DMS114 treated with DMSO at 0.1 percent for 48 hours (cell line): Measurements from ENCODE around the gene PXK.
A peak's percentile ranks its signal among the peaks of the same experiment; 100 is the strongest.
"Not testable (repeated sequence)": the region's sequence is repeated elsewhere in the genome, so short reads cannot be mapped to it uniquely, and the experiment has no call there.

Source experiments
- DNase-seq: peaks from one replicate; lab custom pipeline; 2025; ENCODE audit not compliant: unreplicated experiment; lab: John Stamatoyannopoulos, UW

Gene PXK

DNA sequence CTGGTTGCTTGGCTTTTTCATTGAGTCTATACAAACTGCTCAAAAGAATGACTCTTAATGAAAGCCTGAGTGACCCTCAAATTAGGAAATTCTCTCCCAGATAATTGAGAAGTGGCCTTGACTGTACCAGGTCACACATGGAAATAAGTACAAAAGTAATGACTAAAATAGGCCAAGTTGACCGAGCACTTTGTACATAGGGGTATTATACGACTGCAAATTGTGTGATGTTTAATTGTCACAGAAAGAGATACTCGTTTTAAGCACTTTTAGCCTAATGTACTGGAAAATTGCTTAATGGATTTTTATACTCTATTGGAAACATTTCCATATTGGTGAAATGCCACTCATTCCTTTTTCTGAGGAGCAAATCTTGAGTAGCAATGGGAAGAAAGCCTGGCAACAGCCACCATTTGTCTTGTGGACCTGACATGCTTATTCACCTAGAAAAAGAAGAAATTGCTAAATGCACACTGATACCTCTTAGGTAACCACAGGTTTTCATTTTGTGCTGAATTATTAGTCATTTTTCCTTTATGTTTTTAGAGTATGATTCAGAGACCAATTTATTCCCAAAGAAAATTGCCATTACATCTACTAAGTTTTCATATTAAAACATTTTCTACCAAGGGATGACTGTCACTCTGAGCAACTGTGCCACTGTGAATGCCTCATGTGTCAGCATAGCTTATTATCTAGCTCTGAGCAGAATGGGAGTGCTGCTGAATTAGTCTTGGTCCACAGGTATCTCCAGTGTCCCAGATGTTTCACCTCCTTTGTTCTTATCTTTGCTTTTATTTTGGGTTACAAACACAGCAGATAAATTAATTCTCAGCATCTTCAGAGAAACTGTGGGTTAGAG, 8.9 kb upstream of the PXK start:
- DNase-seq: peak; percentile 79

DNA sequence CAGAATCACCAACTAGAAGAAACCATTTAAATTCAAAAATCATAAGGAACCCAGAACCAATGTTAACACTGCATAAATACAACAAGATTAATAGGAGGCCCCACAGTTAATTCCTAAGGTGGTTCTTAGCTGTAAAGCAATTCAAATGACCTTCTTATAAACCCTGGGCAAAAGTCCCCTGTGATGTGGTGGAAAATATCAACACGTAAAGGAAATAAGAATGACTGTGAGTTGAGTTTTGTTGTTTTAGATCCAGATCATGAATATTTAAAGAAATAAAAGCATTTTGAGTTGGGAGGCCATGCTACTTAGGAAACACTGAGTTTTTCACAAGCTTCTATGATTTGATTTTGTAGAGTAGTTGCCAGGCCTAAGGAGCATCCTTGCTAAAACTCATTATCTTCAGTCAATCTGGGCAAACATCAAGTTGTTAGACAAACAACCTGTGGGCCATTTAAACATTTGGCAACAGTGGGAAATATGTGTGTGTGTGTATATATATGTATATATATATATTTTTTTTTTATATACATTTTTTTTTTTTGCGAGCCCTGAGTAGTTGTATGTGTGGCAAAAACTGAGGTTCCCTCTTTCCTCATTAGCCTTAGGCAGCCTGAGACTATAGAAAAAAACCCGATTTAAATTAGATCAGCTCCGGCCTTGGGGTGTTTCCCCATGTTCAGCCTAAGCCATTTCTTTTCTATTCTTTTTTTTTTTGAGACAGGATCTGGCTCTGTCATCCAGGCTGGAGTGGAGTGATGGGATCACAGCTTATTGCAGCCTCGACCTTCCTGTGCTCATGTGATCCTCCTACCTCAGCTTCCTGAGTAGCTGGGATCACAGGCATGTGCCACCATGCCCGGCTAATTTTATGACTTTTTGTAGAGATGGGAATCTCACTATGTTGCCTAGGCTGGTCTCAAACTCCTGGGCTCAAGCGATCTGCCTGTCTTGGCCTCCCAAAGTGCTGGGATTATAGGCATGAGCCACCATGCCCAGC, 8.0 kb upstream of the PXK start:
- DNase-seq: no peak

- DNase-seq: no peak
Observed at GRCh38 chr3:58325525-58325992, 7.1 kb upstream of the PXK start.

DNA sequence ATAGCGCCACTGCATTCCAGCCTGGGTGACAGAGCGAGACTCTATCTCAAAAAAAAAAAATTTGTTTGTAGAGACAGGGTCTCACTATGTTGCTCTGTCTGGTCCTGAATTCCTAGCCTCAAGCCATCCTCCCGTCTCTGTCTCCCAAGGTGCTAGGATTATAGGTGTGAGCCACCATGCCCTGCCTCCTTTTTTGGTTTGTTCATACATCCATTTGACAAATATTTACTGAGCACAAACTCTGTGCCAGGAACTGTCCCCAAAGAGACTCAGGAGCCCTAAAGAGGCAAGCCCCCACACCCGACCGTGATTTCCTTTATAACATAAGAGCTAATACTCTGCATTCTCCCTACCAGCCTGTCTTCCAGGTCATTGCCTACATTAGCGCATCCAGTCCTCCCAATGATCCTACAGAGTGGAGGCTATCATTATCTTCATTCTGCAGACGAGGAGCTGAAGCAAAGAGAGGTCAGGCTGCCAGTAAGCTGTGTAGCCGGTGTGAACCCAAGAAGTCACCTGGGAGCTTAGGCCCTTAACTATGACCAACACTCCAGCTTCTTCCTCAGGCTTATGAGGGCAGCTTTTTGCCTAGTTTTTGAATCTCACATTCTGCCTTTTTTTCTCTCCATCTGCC, 6.3 kb upstream of the PXK start:
- DNase-seq: no peak

- no peak for DNase-seq
Observed at GRCh38 chr3:58329150-58329921, 3.4 kb upstream of the PXK start.

DNA sequence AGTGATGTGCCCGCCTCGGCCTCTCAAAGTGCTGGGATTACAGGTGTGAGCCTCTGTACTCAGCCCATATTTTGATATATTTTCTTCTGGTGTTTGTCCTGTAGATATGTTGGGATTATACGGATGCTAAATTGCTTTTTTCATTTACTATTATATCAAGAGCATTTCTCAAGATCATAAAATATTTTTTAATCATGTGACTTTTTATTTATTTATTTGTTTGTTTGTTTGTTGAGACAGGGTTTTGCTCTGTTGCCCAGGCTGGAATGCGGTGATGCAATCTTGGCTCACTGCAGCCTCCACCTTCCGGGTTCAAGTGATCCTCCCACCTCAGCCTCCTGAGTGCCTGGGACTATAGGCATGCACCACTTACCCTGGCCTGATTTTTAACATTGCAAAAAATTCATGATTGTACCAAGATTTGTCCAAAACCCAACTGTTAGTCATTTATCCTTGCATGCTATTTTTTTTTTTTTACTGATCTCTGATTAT, 2.7 kb upstream of the PXK start:
- DNase-seq: no peak

DNA sequence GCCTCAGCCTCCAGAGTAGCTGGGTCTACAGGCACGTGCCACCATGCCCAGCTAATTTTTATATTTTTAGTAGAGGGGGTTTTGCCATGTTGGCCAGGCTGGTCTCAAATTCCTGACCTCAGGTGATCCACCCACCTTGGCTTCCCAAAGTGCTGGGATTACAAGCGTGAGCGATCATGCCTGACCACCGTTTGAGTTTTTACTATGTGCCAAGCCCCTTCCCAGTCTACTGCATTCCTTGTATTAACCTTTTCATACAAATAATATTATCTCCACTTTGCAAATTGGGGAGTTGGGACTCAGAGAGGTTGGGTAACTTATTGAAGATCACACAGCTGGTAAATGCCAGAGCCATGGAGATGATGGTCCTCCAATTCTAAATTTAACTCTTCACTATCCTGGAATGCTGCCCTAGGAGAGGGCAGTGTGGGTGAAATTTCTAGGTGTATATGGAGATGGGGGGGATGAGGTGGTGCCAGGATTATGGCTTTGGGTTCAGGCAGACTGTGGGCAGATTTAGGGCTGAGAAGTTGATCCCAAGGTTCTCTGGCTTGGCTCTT, 1.0 kb upstream of the PXK start:
- DNase-seq: no peak

- DNase-seq: no peak
Observed at GRCh38 chr3:58333206-58334012, 717 bp downstream of the PXK start.

- DNase-seq: no peak
Observed at GRCh38 chr3:58334013-58334321, 1.3 kb downstream of the PXK start.

GRCh38 chr3:58334506-58334884, 1.8 kb downstream of the PXK start:
- no peak for DNase-seq

DNA sequence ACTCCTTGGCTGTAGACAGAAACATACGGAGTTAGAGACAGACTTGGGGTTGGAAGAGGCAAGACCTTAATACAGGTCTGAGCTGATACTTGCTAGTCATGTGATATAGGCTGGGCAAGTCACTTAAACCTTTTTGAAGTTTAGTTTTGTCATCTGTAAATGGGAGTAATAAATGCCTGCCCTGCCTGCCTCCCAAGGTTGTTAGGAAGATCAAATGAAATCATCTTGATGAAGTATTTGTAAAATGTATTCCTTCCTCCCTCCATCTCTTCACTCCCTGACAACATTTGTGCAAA, 2.9 kb downstream of the PXK start:
- DNase-seq: peak; percentile 22

- DNase-seq: no peak
Observed at GRCh38 chr3:58336135-58336882, 3.6 kb downstream of the PXK start.

GRCh38 chr3:58337190-58337589, 4.5 kb downstream of the PXK start:
- no peak for DNase-seq

- DNase-seq: not testable (repeated sequence)
Observed at GRCh38 chr3:58339146-58339545, 6.5 kb downstream of the PXK start.

DNA sequence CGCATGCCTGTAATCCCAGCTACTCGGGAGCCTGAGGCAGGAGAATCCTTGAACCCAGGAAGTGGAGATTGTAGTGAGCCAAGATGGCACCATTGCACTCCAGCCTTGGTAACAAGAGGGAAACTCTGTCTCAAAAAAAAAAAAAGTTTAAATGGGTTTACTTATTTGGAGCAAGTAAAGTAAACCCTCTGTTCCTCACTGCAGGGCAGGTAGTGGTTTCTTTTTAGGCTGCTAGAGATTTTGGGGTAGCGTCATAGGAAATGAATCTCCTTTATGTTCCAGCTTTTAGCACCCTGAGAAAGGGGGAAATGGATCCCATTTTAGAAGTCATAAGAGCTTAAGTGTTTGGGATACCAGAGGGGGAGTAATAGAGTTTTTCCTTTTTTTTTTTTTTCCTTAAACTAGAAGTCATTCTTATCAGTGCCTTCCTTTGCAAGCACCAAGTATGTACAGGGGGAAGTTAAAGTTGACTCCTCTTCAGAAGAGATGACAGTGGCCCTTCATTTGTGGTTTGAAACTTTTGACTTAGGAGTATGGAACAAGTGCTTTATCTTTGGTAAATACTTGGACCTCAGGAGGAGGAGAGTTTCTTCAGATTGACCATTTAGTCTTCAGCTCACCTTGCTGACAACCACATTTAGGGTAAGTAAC, 8.0 kb downstream of the PXK start:
- DNase-seq: no peak

DNA sequence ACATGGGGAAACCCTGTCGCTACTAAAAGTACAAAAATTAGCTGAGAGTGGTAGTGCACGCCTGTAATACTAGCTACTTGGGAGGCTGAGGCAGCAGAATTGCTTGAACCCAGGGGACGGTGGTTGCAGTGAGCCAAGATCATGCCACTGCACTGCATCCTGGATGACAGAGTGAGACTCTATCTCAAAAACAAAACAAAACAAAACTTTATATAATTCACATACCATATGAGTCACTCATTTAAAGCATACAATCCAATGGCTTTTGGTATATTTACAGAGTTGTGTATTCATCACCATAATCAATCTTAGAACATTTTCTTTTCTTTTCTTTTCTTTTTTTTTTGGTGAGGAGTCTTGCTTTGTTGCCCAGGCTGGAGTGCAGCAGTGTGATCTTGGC, 8.7 kb downstream of the PXK start:
- no peak for DNase-seq

DNA sequence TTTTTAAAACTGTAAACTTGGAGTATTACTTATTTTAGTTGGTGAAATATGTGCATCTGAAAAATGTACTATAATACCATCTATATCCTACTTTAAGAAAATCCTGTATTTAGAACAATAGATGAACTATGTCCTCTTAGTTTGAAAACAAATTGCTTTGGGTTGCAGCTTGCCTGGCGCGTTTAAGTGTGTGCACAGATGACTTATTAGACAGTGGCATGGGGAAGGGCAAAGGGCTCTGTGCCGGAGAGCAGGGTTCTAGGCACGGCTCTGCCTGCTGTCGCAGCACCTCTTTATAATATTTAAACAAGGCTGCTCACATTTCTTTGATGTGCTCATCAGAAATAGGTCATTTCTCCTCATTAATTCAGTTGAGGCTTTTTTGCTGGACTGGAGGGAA, 10.0 kb downstream of the PXK start:
- DNase-seq: no peak

GRCh38 chr3:58345457-58345856, 12.8 kb downstream of the PXK start:
- no peak for DNase-seq
